ENCODE data around the gene PAN3.

PAN3 gene

GRCh38 chr13:28320884-28321574, 182.7 kb downstream of the PAN3 start:
- TF ChIP-seq GATA3 (IDR thresholded peaks at IDR 0.05; ENCODE audit: low read depth, low read length) (no peak), GATA2 (IDR thresholded peaks at IDR 0.05; ENCODE audit: low read depth, low read length) (no peak)

- TF ChIP-seq GATA2 (IDR thresholded peaks at IDR 0.05; ENCODE audit: low read depth, low read length) (no peak), GATA3 (IDR thresholded peaks at IDR 0.05; ENCODE audit: low read depth, low read length) (no peak)
Measured at GRCh38 chr13:28321756-28322155, 183.4 kb downstream of the PAN3 start.

- TF ChIP-seq GATA2 (IDR thresholded peaks at IDR 0.05; ENCODE audit: low read depth, low read length) (peak; percentile 64), GATA3 (IDR thresholded peaks at IDR 0.05; ENCODE audit: low read depth, low read length) (no peak)
Measured at GRCh38 chr13:28322256-28322905, 184.0 kb downstream of the PAN3 start.

GRCh38 chr13:28324181-28324789, 185.9 kb downstream of the PAN3 start:
- TF ChIP-seq GATA2 (IDR thresholded peaks at IDR 0.05; ENCODE audit: low read depth, low read length) = no peak

GRCh38 chr13:28325022-28325421, 186.7 kb downstream of the PAN3 start:
- TF ChIP-seq GATA3 (IDR thresholded peaks at IDR 0.05; ENCODE audit: low read depth, low read length) = no peak
- TF ChIP-seq GATA2 (IDR thresholded peaks at IDR 0.05; ENCODE audit: low read depth, low read length) = no peak

GRCh38 chr13:28326056-28326455, 187.7 kb downstream of the PAN3 start:
- no peak for TF ChIP-seq GATA3 (IDR thresholded peaks at IDR 0.05; ENCODE audit: low read depth, low read length)
- TF ChIP-seq GATA2 (IDR thresholded peaks at IDR 0.05; ENCODE audit: low read depth, low read length) = no peak

- TF ChIP-seq GATA2 (IDR thresholded peaks at IDR 0.05; ENCODE audit: low read depth, low read length) (no peak), GATA3 (IDR thresholded peaks at IDR 0.05; ENCODE audit: low read depth, low read length) (no peak)
Measured at GRCh38 chr13:28327373-28328270, 189.3 kb downstream of the PAN3 start.

- TF ChIP-seq GATA2 (IDR thresholded peaks at IDR 0.05; ENCODE audit: low read depth, low read length) (no peak), GATA3 (IDR thresholded peaks at IDR 0.05; ENCODE audit: low read depth, low read length) (no peak)
Measured at GRCh38 chr13:28328271-28328607, 189.9 kb downstream of the PAN3 start.

GRCh38 chr13:28329395-28330158, 191.2 kb downstream of the PAN3 start:
- TF ChIP-seq GATA3 (IDR thresholded peaks at IDR 0.05; ENCODE audit: low read depth, low read length) = no peak
- TF ChIP-seq GATA2 (IDR thresholded peaks at IDR 0.05; ENCODE audit: low read depth, low read length) = no peak

- TF ChIP-seq GATA3 (IDR thresholded peaks at IDR 0.05; ENCODE audit: low read depth, low read length) = no peak
- TF ChIP-seq GATA2 (IDR thresholded peaks at IDR 0.05; ENCODE audit: low read depth, low read length) = no peak
Measured at GRCh38 chr13:28333204-28333881, 195.0 kb downstream of the PAN3 start.

- TF ChIP-seq GATA2 (IDR thresholded peaks at IDR 0.05; ENCODE audit: low read depth, low read length) (no peak), GATA3 (IDR thresholded peaks at IDR 0.05; ENCODE audit: low read depth, low read length) (no peak)
Measured at GRCh38 chr13:28336193-28336657, 197.9 kb downstream of the PAN3 start.

GRCh38 chr13:28337166-28338005, 199.0 kb downstream of the PAN3 start:
- TF ChIP-seq GATA3 (IDR thresholded peaks at IDR 0.05; ENCODE audit: low read depth, low read length) (no peak), GATA2 (IDR thresholded peaks at IDR 0.05; ENCODE audit: low read depth, low read length) (no peak)

Measured in SH-SY5Y (cell line).